ENCODE results near the gene HTRA1.

The HTRA1 gene

DNA sequence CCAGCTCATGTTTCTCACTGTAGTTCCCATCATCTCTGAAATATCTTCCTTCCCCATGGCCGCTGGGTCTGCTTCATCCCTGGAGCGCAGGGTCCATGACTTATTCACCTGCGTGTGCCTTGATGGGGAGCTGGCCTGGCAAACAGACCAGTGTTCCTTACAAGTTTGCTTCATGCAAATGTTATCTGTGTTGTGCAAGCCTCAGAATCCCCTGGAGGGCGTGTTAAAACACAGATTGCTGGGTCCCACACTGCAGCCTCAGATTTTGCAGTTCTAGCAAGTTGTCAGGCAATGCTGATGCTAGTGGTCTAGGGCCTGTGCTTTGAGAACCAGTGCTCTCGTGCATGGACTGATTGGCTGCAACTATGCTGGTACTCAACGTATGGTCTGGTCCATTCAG is 92.0 kb downstream of the HTRA1 start:
- TF ChIP-seq, protein P1, sequence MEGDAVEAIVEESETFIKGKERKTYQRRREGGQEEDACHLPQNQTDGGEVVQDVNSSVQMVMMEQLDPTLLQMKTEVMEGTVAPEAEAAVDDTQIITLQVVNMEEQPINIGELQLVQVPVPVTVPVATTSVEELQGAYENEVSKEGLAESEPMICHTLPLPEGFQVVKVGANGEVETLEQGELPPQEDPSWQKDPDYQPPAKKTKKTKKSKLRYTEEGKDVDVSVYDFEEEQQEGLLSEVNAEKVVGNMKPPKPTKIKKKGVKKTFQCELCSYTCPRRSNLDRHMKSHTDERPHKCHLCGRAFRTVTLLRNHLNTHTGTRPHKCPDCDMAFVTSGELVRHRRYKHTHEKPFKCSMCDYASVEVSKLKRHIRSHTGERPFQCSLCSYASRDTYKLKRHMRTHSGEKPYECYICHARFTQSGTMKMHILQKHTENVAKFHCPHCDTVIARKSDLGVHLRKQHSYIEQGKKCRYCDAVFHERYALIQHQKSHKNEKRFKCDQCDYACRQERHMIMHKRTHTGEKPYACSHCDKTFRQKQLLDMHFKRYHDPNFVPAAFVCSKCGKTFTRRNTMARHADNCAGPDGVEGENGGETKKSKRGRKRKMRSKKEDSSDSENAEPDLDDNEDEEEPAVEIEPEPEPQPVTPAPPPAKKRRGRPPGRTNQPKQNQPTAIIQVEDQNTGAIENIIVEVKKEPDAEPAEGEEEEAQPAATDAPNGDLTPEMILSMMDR (IDR thresholded peaks at IDR 0.05; ENCODE audit: low read length, missing control alignments) = no peak
- peak; percentile 15 for DNase-seq (ENCODE audit: low read depth)
- H3K4me3 ChIP-seq (replicated peaks; ENCODE audit: low read depth, low read length) = no peak overlapping the region

DNA sequence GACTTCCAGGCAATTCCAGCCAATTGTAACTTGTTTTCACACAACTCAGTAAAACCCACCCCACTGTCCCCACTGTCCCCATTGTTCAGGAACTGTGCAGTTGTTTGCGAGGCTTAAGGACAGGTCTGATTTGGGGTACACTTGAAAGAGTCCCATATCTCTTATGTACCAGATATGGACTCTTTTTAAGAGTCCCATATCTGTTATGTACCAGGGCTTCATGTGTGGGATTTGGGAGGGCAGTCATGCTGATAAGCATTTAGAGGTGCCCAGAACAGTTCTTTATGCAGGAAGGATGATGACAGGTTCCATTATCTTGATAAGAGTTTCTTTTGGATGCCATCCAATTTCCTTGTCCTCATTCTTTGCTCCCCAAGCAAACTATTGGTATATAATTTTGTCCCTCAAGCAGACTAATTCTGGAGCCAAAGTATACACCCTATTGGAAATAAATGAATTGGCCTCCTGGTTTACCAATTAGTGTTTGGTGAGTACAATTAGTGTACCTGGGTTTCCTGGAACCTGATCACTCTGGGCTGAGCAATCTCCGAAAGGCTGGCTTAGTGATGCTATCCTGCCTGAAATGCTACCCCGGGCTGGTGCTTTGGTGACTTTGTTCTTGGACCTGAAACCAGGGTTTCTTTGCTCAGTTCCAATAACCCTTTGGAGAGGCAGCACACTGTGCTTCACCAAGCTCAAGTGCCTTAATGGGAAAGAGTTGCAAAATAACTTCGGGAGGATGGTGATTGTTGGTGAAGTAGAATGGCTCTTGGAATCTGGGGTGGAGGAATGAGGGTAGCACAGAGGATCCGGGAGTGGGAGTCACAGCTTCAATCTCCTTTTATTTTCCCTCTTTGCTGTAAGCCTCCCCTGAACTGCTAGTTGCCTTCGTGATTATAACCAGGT is 93.0 kb downstream of the HTRA1 start:
- DNase-seq (ENCODE audit: low read depth) = no peak
- no peak overlapping the region for H3K4me3 ChIP-seq (replicated peaks; ENCODE audit: low read depth, low read length)
- TF ChIP-seq, protein P1 (IDR thresholded peaks at IDR 0.05; ENCODE audit: low read length, missing control alignments) = no peak

DNA sequence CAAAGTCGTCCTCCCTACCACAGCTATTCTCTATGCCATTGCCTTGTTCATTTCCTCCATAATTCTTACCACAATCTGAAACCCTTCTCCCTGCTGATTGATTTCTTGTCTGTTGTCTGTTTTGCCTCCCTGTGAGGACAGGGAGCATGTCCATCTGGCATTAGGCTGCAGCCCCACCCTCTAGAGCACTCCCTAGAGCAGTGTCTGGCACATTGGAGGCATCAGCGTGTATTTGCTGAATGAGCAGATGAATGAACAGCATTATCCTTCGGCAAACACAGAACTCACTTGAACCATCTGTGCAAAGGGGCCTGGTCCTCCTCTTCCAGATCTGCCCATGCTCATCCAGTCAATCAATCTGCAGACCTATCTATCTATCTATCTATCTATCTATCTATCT is 94.1 kb downstream of the HTRA1 start:
- TF ChIP-seq, protein P1 (IDR thresholded peaks at IDR 0.05; ENCODE audit: low read length, missing control alignments) = no peak
- DNase-seq (ENCODE audit: low read depth) = no peak
- no peak overlapping the region for H3K4me3 ChIP-seq (replicated peaks; ENCODE audit: low read depth, low read length)

DNA sequence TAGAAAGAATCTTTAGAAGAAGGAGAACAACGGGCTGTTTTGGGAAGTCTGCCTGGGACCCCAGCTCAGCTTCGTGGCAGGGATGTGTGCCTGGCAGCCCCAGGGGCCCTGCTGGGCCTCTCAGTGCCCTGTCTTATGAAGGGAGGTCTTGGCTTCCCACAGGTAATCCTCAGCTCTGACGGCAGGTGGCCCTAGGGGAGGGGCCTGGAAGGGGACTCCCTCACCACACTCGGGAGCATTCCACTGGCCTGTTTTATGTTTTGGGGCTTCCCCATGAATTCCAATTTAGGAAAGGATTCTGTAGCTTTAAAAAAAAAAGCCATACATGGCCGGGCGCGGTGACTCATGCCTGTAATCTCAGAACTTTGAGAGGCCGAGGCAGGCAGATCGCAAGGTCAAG is 96.2 kb downstream of the HTRA1 start:
- TF ChIP-seq, protein P1 (IDR thresholded peaks at IDR 0.05; ENCODE audit: low read length, missing control alignments) = no peak
- no peak overlapping the region for H3K4me3 ChIP-seq (replicated peaks; ENCODE audit: low read depth, low read length)
- no peak for DNase-seq (ENCODE audit: low read depth)

DNA sequence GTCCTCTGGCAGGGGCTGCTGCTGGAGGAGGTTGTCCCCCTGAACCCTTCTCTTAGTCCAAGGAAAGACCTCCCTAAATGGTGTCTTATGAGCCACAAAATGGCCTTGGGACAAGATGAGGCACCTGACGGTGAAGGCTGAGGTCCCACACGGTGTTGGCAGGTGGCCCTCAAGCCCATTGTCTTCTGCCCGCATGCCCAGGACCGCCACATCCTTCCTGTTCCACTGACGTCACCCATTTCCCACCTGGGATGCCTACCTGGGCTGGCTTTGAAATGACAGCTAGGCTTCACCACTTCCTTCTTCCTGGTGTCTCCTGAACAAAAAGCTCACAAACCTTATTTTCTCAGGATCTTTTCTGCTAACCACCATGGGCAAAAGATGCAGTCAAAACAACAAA is 97.1 kb downstream of the HTRA1 start:
- H3K4me3 ChIP-seq (replicated peaks; ENCODE audit: low read depth, low read length) = no peak overlapping the region
- TF ChIP-seq, protein P1 (IDR thresholded peaks at IDR 0.05; ENCODE audit: low read length, missing control alignments) = no peak
- no peak for DNase-seq (ENCODE audit: low read depth)

DNA sequence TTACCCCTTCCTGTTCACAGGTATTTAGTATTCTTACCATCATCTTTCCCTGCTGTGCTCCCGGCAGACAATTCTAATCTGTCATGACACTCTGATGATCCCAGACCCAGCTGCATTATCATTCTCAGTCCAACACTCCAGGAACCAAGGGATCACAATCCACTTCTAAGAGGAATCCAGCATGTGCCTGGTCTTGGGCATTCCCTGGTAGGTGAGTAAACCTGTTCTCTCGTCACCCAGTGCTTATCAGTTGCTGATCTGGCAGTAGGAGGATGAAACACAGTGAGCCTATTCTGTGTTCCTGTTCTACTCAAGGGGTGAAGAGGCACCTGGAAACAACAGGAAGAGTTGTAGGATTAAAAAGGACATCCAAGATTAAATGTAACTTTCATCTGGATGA is 97.9 kb downstream of the HTRA1 start:
- no peak for DNase-seq (ENCODE audit: low read depth)
- TF ChIP-seq, protein P1 (IDR thresholded peaks at IDR 0.05; ENCODE audit: low read length, missing control alignments) = no peak
- no peak overlapping the region for H3K4me3 ChIP-seq (replicated peaks; ENCODE audit: low read depth, low read length)
